HAP-1 (cell line): Measurements from ENCODE around the gene WNT3.

ENCODE experiments used
- DNase-seq, 2 experiments: peaks; one replicate each; pipeline ENCODE4 v3.0.0-alpha.2; 2016 to 2020; ENCODE audit warnings: low spot score in 2 of 2
- H3K27me3 ChIP-seq: fragments of 250-450 bp; sonication (Bioruptor Pico); 2 replicates; pipeline ENCODE4 v1.5.1; 2020; ENCODE audit warnings: low read depth, mild to moderate bottlenecking, moderate library complexity
- H3K36me3 ChIP-seq: fragments of 250-450 bp; sonication (Bioruptor Pico); replicated peaks from 2 replicates; pipeline ENCODE4 v1.5.1; 2020; ENCODE audit warnings: mild to moderate bottlenecking
- H3K4me1 ChIP-seq: fragments of 250-450 bp; sonication (Bioruptor Pico); 2 replicates; pipeline ENCODE4 v1.5.1; 2020; ENCODE audit warnings: mild to moderate bottlenecking
- H3K4me3 ChIP-seq: fragments of 250-450 bp; sonication (Bioruptor Pico); 2 replicates; pipeline ENCODE4 v1.5.1; 2020; ENCODE audit warnings: mild to moderate bottlenecking, moderate library complexity
- H3K9me3 ChIP-seq: fragments of 250-450 bp; sonication (Bioruptor Pico); 2 replicates; pipeline ENCODE4 v1.5.1; 2020; ENCODE audit warnings: mild to moderate bottlenecking, moderate library complexity
- in situ Hi-C: fragments of 300-500 bp; cut with MboI; formaldehyde crosslinking; loops from 3 replicates; pipeline ENCODE4 v1.14.3; 2020; ENCODE audit warnings: low sequenced_read_pairs, inconsistent platforms, mixed read lengths

The WNT3 gene

GRCh38 chr17:46815474-46816353 lies 2.8 kb downstream of the WNT3 start:
- H3K4me3 ChIP-seq, result no peak overlapping the region
- peaks cover 9% of the 10 kb centered on the region for H3K27me3 ChIP-seq
- H3K4me1 ChIP-seq, result no peaks in the 10 kb centered on the region
- H3K36me3 ChIP-seq, result no peaks in the 10 kb centered on the region
- in situ Hi-C loops, result loop anchor here (25.0 kb wide), 1 partner anchor 828 kb away; the partner anchor contains the start of gene STH
- DNase-seq, result no peak
- H3K9me3 ChIP-seq, result no peaks in the 10 kb centered on the region

GRCh38 chr17:46814446-46814845 lies 4.0 kb downstream of the WNT3 start:
- no peak for DNase-seq
- H3K4me3 ChIP-seq, result no peak overlapping the region
- H3K4me1 ChIP-seq, result no peaks in the 10 kb centered on the region
- peaks cover 9% of the 10 kb centered on the region for H3K27me3 ChIP-seq
- H3K36me3 ChIP-seq, result no peaks in the 10 kb centered on the region
- no peaks in the 10 kb centered on the region for H3K9me3 ChIP-seq
- in situ Hi-C loops, result loop anchor here (25.0 kb wide), 1 partner anchor 827 kb away; the partner anchor contains the start of gene STH

- no peak for DNase-seq
- in situ Hi-C loops, result loop anchor here (25.0 kb wide), 1 partner anchor 827 kb away; the partner anchor contains the start of gene STH
- H3K36me3 ChIP-seq, result no peaks in the 10 kb centered on the region
- no peaks in the 10 kb centered on the region for H3K9me3 ChIP-seq
- H3K4me1 ChIP-seq, result no peaks in the 10 kb centered on the region
- H3K4me3 ChIP-seq, result no peak overlapping the region
- peaks cover 9% of the 10 kb centered on the region for H3K27me3 ChIP-seq
Measured at GRCh38 chr17:46813920-46814319, 4.6 kb downstream of the WNT3 start.

GRCh38 chr17:46812624-46813318 lies 5.7 kb downstream of the WNT3 start:
- no peak for DNase-seq
- in situ Hi-C loops, result loop anchor here (25.0 kb wide), 1 partner anchor 825 kb away; the partner anchor contains the start of gene STH
- Histone ChIP-seq H3K9me3 (no peaks in the 10 kb centered on the region), H3K27me3 (peaks cover 9% of the 10 kb centered on the region), H3K4me1 (no peaks in the 10 kb centered on the region), H3K4me3 (no peak overlapping the region), H3K36me3 (no peaks in the 10 kb centered on the region)

- H3K27me3 ChIP-seq, result peaks cover 3% of the 10 kb centered on the region
- no peak overlapping the region for H3K4me3 ChIP-seq
- H3K9me3 ChIP-seq, result no peaks in the 10 kb centered on the region
- no peaks in the 10 kb centered on the region for H3K4me1 ChIP-seq
- DNase-seq, result no peak
- H3K36me3 ChIP-seq, result no peaks in the 10 kb centered on the region
- in situ Hi-C loops, result loop anchor here (25.0 kb wide), 1 partner anchor 825 kb away; the partner anchor contains the start of gene STH
Measured at GRCh38 chr17:46811978-46812583, 6.4 kb downstream of the WNT3 start.

- in situ Hi-C loops, result loop anchor here (25.0 kb wide), 1 partner anchor 824 kb away; the partner anchor contains the start of gene STH
- H3K27me3 ChIP-seq, result no peaks in the 10 kb centered on the region
- DNase-seq, result no peak
- H3K4me1 ChIP-seq, result no peaks in the 10 kb centered on the region
- H3K4me3 ChIP-seq, result no peak overlapping the region
- no peaks in the 10 kb centered on the region for H3K36me3 ChIP-seq
- no peaks in the 10 kb centered on the region for H3K9me3 ChIP-seq
Measured at GRCh38 chr17:46810837-46811236, 7.7 kb downstream of the WNT3 start.

- no peaks in the 10 kb centered on the region for H3K9me3 ChIP-seq
- peak in 1 of 2 experiments; percentile 21 for DNase-seq
- H3K4me1 ChIP-seq, result no peaks in the 10 kb centered on the region
- H3K4me3 ChIP-seq, result no peak overlapping the region
- H3K27me3 ChIP-seq, result no peaks in the 10 kb centered on the region
- in situ Hi-C loops, result loop anchor here (10.0 to 25.0 kb wide), 2 partner anchors 56 to 822 kb away; partner anchors contain the start of gene STH
- H3K36me3 ChIP-seq, result no peaks in the 10 kb centered on the region
Measured at GRCh38 chr17:46809110-46809571, 9.4 kb downstream of the WNT3 start.

GRCh38 chr17:46805771-46806170 lies 12.7 kb downstream of the WNT3 start:
- Histone ChIP-seq H3K4me1 (no peaks in the 10 kb centered on the region), H3K36me3 (no peaks in the 10 kb centered on the region), H3K27me3 (no peaks in the 10 kb centered on the region), H3K4me3 (no peak overlapping the region), H3K9me3 (no peaks in the 10 kb centered on the region)
- DNase-seq, result no peak
- in situ Hi-C loops, result loop anchor here (10.0 to 25.0 kb wide), 2 partner anchors 59 to 818 kb away; partner anchors contain the start of gene STH

- Histone ChIP-seq H3K27me3 (no peaks in the 10 kb centered on the region), H3K36me3 (no peaks in the 10 kb centered on the region), H3K4me3 (no peak overlapping the region), H3K4me1 (no peaks in the 10 kb centered on the region), H3K9me3 (no peaks in the 10 kb centered on the region)
- DNase-seq, result no peak
- in situ Hi-C loops, result loop anchor here (10.0 to 25.0 kb wide), 2 partner anchors 61 to 816 kb away; partner anchors contain the start of gene STH
Measured at GRCh38 chr17:46803544-46803943, 14.9 kb downstream of the WNT3 start.

- no peaks in the 10 kb centered on the region for H3K9me3 ChIP-seq
- no peak for DNase-seq
- H3K27me3 ChIP-seq, result no peaks in the 10 kb centered on the region
- H3K36me3 ChIP-seq, result no peaks in the 10 kb centered on the region
- H3K4me3 ChIP-seq, result no peak overlapping the region
- no peaks in the 10 kb centered on the region for H3K4me1 ChIP-seq
- in situ Hi-C loops, result loop anchor here (10.0 to 25.0 kb wide), 2 partner anchors 62 to 815 kb away; partner anchors contain the start of gene STH
Measured at GRCh38 chr17:46802800-46803199, 15.7 kb downstream of the WNT3 start.

- no peaks in the 10 kb centered on the region for H3K27me3 ChIP-seq
- no peak overlapping the region for H3K4me3 ChIP-seq
- H3K36me3 ChIP-seq, result no peaks in the 10 kb centered on the region
- H3K4me1 ChIP-seq, result no peaks in the 10 kb centered on the region
- H3K9me3 ChIP-seq, result no peaks in the 10 kb centered on the region
- in situ Hi-C loops, result loop anchor here (10.0 to 25.0 kb wide), 2 partner anchors 64 to 813 kb away; partner anchors contain the start of gene STH
- no peak for DNase-seq
Measured at GRCh38 chr17:46800573-46800972, 17.9 kb downstream of the WNT3 start.

- peaks cover 13% of the 10 kb centered on the region for H3K27me3 ChIP-seq
- no peaks in the 10 kb centered on the region for H3K36me3 ChIP-seq
- in situ Hi-C loops, result loop anchor here (5.0 kb wide), 1 partner anchor 35 kb away; no protein-coding TSS in a partner anchor
- DNase-seq, result no peak
- H3K9me3 ChIP-seq, result no peaks in the 10 kb centered on the region
- H3K4me3 ChIP-seq, result no peak overlapping the region
- no peaks in the 10 kb centered on the region for H3K4me1 ChIP-seq
Measured at GRCh38 chr17:46796956-46797530, 21.4 kb downstream of the WNT3 start.

GRCh38 chr17:46796524-46796923 lies 22.0 kb downstream of the WNT3 start:
- H3K4me3 ChIP-seq, result no peak overlapping the region
- no peak for DNase-seq
- peaks cover 17% of the 10 kb centered on the region for H3K27me3 ChIP-seq
- in situ Hi-C loops, result loop anchor here (5.0 kb wide), 1 partner anchor 36 kb away; no protein-coding TSS in a partner anchor
- no peaks in the 10 kb centered on the region for H3K9me3 ChIP-seq
- H3K4me1 ChIP-seq, result no peaks in the 10 kb centered on the region
- no peaks in the 10 kb centered on the region for H3K36me3 ChIP-seq
